HEK293 (cell line): ENCODE data around the gene LKAAEAR1.

Source experiments
- ELK4 ChIP-seq: IDR thresholded peaks from 2 replicates; pipeline ENCODE4 v1.6.1; 2011; ENCODE audit warnings: mild to moderate bottlenecking, low read depth, low read length, borderline replicate concordance
- HOXA7 ChIP-seq: sonication (generic); formaldehyde crosslinking; IDR thresholded peaks from 2 replicates; pipeline ENCODE4 v1.8.1; 2022; ENCODE audit warnings: missing genetic modification reagents, borderline replicate concordance
- HOXC10 ChIP-seq: sonication (generic); formaldehyde crosslinking; IDR thresholded peaks from 2 replicates; pipeline ENCODE4 v1.8.1; 2023; ENCODE audit warnings: mild to moderate bottlenecking, missing genetic modification reagents
- SCRT2 ChIP-seq: fragments of 450-650 bp; formaldehyde crosslinking; IDR thresholded peaks from 2 replicates; pipeline ENCODE4 v1.5.1; 2016; ENCODE audit warnings: missing biosample characterization, missing genetic modification characterization
- ZBTB48 ChIP-seq: fragments of 450-650 bp; formaldehyde crosslinking; IDR thresholded peaks from 2 replicates; pipeline ENCODE4 v1.5.1; 2016; ENCODE audit warnings: missing biosample characterization, missing genetic modification characterization
- ZNF121 ChIP-seq: fragments of 450-650 bp; formaldehyde crosslinking; IDR thresholded peaks from 2 replicates; pipeline ENCODE4 v1.5.1; 2016; ENCODE audit warnings: missing biosample characterization, missing genetic modification characterization
- ZNF133 ChIP-seq: fragments of 450-650 bp; formaldehyde crosslinking; IDR thresholded peaks from 2 replicates; pipeline ENCODE4 v1.5.1; 2016; ENCODE audit warnings: missing biosample characterization, missing genetic modification characterization
- ZNF174 ChIP-seq: fragments of 450-650 bp; formaldehyde crosslinking; IDR thresholded peaks from 2 replicates; pipeline ENCODE4 v1.5.0; 2017; ENCODE audit warnings: missing biosample characterization, mild to moderate bottlenecking, missing genetic modification characterization
- ZNF211 ChIP-seq: fragments of 450-650 bp; formaldehyde crosslinking; IDR thresholded peaks from 2 replicates; pipeline ENCODE4 v1.5.1; 2016; ENCODE audit warnings: low read depth, missing biosample characterization, missing genetic modification characterization
- ZNF311 ChIP-seq: fragments of 450-650 bp; formaldehyde crosslinking; IDR thresholded peaks from 2 replicates; pipeline ENCODE4 v1.5.1; 2017; ENCODE audit warnings: missing biosample characterization, missing genetic modification characterization, borderline replicate concordance
- ZNF335 ChIP-seq: fragments of 450-650 bp; formaldehyde crosslinking; conservative IDR thresholded peaks from 2 replicates; pipeline ENCODE4 v1.5.1; 2016; ENCODE audit warnings: missing biosample characterization, missing genetic modification characterization
- ZNF404 ChIP-seq: fragments of 450-650 bp; formaldehyde crosslinking; IDR thresholded peaks from 2 replicates; pipeline ENCODE4 v1.5.1; 2017; ENCODE audit warnings: missing biosample characterization, missing genetic modification characterization
- ZNF473 ChIP-seq: fragments of 450-650 bp; formaldehyde crosslinking; IDR thresholded peaks from 2 replicates; pipeline ENCODE4 v1.5.1; 2017; ENCODE audit warnings: missing biosample characterization, missing genetic modification characterization
- ZNF501 ChIP-seq: fragments of 450-650 bp; formaldehyde crosslinking; IDR thresholded peaks from 2 replicates; pipeline ENCODE4 v1.5.1; 2016; ENCODE audit warnings: missing biosample characterization, missing genetic modification characterization
- ZNF513 ChIP-seq: fragments of 450-650 bp; IDR thresholded peaks from 2 replicates; pipeline ENCODE4 v1.5.1; 2018; ENCODE audit warnings: missing biosample characterization, missing genetic modification characterization
- ZNF549 ChIP-seq: fragments of 450-650 bp; IDR thresholded peaks from 2 replicates; pipeline ENCODE4 v1.5.1; 2018; ENCODE audit warnings: missing biosample characterization, missing genetic modification characterization, mild to moderate bottlenecking, inconsistent platforms, moderate library complexity
- ZNF555 ChIP-seq: fragments of 450-650 bp; formaldehyde crosslinking; conservative IDR thresholded peaks from 2 replicates; pipeline ENCODE4 v1.5.1; 2017; ENCODE audit warnings: missing biosample characterization, mild to moderate bottlenecking, missing genetic modification characterization, inconsistent platforms
- ZNF560 ChIP-seq: fragments of 450-650 bp; formaldehyde crosslinking; IDR thresholded peaks from 2 replicates; pipeline ENCODE4 v1.5.1; 2017; ENCODE audit warnings: missing biosample characterization, missing genetic modification characterization, borderline replicate concordance
- ZNF654 ChIP-seq: fragments of 450-650 bp; formaldehyde crosslinking; IDR thresholded peaks from 2 replicates; pipeline ENCODE4 v1.5.1; 2016; ENCODE audit warnings: low read depth, missing biosample characterization, missing genetic modification characterization
- ZNF677 ChIP-seq: fragments of 450-650 bp; IDR thresholded peaks from 2 replicates; pipeline ENCODE4 v1.5.0; 2018; ENCODE audit warnings: missing biosample characterization, mild to moderate bottlenecking, missing genetic modification characterization, moderate library complexity
- ZNF707 ChIP-seq: fragments of 450-650 bp; formaldehyde crosslinking; IDR thresholded peaks from 2 replicates; pipeline ENCODE4 v1.5.1; 2016; ENCODE audit warnings: missing biosample characterization, missing genetic modification characterization
- ZNF830 ChIP-seq: fragments of 450-650 bp; IDR thresholded peaks from 2 replicates; pipeline ENCODE4 v1.5.0; 2018; ENCODE audit warnings: missing biosample characterization, missing genetic modification characterization, low read depth, mild to moderate bottlenecking, moderate library complexity
- ZNF837 ChIP-seq: fragments of 450-650 bp; formaldehyde crosslinking; IDR thresholded peaks from 2 replicates; pipeline ENCODE4 v1.5.1; 2016; ENCODE audit warnings: missing biosample characterization, missing genetic modification characterization
- TF ChIP-seq, protein P1 (sequence below): fragments of 450-650 bp; formaldehyde crosslinking; IDR thresholded peaks from 2 replicates; pipeline ENCODE4 v1.5.1; 2017; ENCODE audit warnings: missing biosample characterization, mild to moderate bottlenecking, missing genetic modification characterization, moderate library complexity
- TF ChIP-seq, protein P2 (sequence below): fragments of 450-650 bp; formaldehyde crosslinking; IDR thresholded peaks from 2 replicates; pipeline ENCODE4 v1.5.1; 2016; ENCODE audit warnings: missing biosample characterization, missing genetic modification characterization, borderline replicate concordance
- TF ChIP-seq, protein P3 (sequence below): fragments of 450-650 bp; formaldehyde crosslinking; IDR thresholded peaks from 2 replicates; pipeline ENCODE4 v1.5.1; 2016; ENCODE audit warnings: missing biosample characterization, missing genetic modification characterization

Gene LKAAEAR1

GRCh38 chr20:64038565-64039292 is 45.5 kb downstream of the LKAAEAR1 start (continued):
- TF ChIP-seq ZNF404 (no peak), ZNF211 (tag by site-specific recombination) (no peak), ZNF174 (tag by site-specific recombination) (no peak), ZNF707 (no peak), ZNF513 (tag by site-specific recombination) (peak; percentile 23; the same call in 1 of the 2 replicates), ZNF121 (tag by site-specific recombination) (no peak), ZNF677 (tag by site-specific recombination) (no peak), ZNF473 (tag by site-specific recombination) (no peak), ZNF654 (tag by site-specific recombination) (no peak), ZNF837 (tag by site-specific recombination) (0 out of 2 replicates have a peak, but pooled peaks have one; percentile 26), ZNF501 (tag by site-specific recombination) (no peak), ZNF830 (tag by site-specific recombination) (no peak), ZNF549 (tag by site-specific recombination) (no peak), HOXA7 (no peak), ZNF335 (tag by site-specific recombination) (peak; percentile 97), ZNF311 (tag by site-specific recombination) (no peak), SCRT2 (tag by site-specific recombination) (peak; percentile 70), ZNF555 (no peak), ELK4 (no peak), ZNF560 (tag by site-specific recombination) (no peak), ZBTB48 (tag by site-specific recombination) (peak; percentile 68; the same call in 1 of the 2 replicates), HOXC10 (CRISPR knock-in tag) (no peak), ZNF133 (tag by site-specific recombination) (no peak)
- TF ChIP-seq, protein P1, sequence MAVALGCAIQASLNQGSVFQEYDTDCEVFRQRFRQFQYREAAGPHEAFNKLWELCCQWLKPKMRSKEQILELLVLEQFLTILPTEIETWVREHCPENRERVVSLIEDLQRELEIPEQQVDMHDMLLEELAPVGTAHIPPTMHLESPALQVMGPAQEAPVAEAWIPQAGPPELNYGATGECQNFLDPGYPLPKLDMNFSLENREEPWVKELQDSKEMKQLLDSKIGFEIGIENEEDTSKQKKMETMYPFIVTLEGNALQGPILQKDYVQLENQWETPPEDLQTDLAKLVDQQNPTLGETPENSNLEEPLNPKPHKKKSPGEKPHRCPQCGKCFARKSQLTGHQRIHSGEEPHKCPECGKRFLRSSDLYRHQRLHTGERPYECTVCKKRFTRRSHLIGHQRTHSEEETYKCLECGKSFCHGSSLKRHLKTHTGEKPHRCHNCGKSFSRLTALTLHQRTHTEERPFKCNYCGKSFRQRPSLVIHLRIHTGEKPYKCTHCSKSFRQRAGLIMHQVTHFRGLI = no peak
- TF ChIP-seq, protein P2, sequence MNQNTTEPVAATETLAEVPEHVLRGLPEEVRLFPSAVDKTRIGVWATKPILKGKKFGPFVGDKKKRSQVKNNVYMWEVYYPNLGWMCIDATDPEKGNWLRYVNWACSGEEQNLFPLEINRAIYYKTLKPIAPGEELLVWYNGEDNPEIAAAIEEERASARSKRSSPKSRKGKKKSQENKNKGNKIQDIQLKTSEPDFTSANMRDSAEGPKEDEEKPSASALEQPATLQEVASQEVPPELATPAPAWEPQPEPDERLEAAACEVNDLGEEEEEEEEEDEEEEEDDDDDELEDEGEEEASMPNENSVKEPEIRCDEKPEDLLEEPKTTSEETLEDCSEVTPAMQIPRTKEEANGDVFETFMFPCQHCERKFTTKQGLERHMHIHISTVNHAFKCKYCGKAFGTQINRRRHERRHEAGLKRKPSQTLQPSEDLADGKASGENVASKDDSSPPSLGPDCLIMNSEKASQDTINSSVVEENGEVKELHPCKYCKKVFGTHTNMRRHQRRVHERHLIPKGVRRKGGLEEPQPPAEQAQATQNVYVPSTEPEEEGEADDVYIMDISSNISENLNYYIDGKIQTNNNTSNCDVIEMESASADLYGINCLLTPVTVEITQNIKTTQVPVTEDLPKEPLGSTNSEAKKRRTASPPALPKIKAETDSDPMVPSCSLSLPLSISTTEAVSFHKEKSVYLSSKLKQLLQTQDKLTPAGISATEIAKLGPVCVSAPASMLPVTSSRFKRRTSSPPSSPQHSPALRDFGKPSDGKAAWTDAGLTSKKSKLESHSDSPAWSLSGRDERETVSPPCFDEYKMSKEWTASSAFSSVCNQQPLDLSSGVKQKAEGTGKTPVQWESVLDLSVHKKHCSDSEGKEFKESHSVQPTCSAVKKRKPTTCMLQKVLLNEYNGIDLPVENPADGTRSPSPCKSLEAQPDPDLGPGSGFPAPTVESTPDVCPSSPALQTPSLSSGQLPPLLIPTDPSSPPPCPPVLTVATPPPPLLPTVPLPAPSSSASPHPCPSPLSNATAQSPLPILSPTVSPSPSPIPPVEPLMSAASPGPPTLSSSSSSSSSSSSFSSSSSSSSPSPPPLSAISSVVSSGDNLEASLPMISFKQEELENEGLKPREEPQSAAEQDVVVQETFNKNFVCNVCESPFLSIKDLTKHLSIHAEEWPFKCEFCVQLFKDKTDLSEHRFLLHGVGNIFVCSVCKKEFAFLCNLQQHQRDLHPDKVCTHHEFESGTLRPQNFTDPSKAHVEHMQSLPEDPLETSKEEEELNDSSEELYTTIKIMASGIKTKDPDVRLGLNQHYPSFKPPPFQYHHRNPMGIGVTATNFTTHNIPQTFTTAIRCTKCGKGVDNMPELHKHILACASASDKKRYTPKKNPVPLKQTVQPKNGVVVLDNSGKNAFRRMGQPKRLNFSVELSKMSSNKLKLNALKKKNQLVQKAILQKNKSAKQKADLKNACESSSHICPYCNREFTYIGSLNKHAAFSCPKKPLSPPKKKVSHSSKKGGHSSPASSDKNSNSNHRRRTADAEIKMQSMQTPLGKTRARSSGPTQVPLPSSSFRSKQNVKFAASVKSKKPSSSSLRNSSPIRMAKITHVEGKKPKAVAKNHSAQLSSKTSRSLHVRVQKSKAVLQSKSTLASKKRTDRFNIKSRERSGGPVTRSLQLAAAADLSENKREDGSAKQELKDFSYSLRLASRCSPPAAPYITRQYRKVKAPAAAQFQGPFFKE = no peak
- TF ChIP-seq, protein P3, sequence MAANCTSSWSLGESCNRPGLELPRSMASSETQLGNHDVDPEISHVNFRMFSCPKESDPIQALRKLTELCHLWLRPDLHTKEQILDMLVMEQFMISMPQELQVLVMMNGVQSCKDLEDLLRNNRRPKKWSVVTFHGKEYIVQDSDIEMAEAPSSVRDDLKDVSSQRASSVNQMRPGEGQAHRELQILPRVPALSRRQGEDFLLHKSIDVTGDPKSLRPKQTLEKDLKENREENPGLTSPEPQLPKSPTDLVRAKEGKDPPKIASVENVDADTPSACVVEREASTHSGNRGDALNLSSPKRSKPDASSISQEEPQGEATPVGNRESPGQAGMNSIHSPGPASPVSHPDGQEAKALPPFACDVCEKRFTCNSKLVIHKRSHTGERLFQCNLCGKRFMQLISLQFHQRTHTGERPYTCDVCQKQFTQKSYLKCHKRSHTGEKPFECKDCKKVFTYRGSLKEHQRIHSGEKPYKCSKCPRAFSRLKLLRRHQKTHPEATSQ (tag by site-specific recombination) = 0 out of 2 replicates have a peak, but pooled peaks have one; percentile 16
